ENCODE measurements around the gene MPPED2. TPM values are rescaled to one million over a fixed set of nuclear protein-coding genes. Genes with fewer than 3 reads are reported as not detected.

MPPED2 gene
- polyA plus RNA-seq, 3 donors = 0.29 to 0.59 (median 0.52) TPM

DNA sequence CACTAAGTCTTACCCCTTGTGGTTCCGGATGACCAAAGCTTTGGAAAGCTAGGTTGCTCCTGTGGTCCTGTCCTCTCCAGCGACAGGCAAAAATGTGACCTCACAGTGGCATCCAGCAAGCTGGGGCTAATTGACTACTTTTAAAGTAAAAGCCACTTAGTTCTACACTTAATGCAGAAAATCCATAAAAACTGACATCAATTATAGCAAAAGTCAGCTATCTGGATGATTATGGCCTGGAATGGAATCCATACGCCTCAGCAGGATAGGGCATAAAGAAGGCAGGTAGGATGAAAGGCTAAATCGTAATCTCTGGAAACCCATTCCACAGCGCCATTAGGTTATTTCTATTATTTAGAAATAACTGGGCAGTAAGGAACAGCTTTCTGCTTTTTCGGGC is 171.3 kb downstream of the MPPED2 start:
- Histone ChIP-seq H4K20me1 (ENCODE audit: insufficient read depth, low read length) (no peaks in the 10 kb centered on the region), H3K9me3 (replicated peaks in 1 of 2; ENCODE audit: control insufficient read depth in 1 of 2, insufficient read depth in 1 of 2, low read length in 2 of 2) (no peaks in the 10 kb centered on the region), H3K27ac (ENCODE audit: low read depth in 1 of 2, low read length in 2 of 2) (no peak overlapping the region), H3K4me3 (replicated peaks in 1 of 3; ENCODE audit: low read depth in 2 of 3, low read length in 3 of 3) (no peak overlapping the region), H3K79me2 (ENCODE audit: insufficient read depth, low read length) (no peaks in the 10 kb centered on the region), H3K36me3 (replicated peaks in 1 of 2; ENCODE audit: control insufficient read depth in 1 of 2, insufficient read depth in 2 of 2, low read length in 2 of 2) (no peaks in the 10 kb centered on the region), H3K4me2 (replicated peaks; ENCODE audit: extremely low read depth, low read length, poor library complexity, severe bottlenecking) (no peak overlapping the region), H3K9ac (ENCODE audit: insufficient read depth, low read length, poor library complexity, severe bottlenecking) (no peak overlapping the region), H3K27me3 (ENCODE audit: control insufficient read depth in 2 of 2, insufficient read depth in 2 of 2, low read length in 2 of 2) (no peaks in the 10 kb centered on the region), H3K4me1 (ENCODE audit: control insufficient read depth in 1 of 2, insufficient read depth in 2 of 2, low read length in 2 of 2) (no peaks in the 10 kb centered on the region), H2AFZ (ENCODE audit: insufficient read depth, low read depth, low read length, poor library complexity, severe bottlenecking) (no peak overlapping the region)
- Mint-ChIP-seq H3K9me3 (peaks cover 0 to 1% (median 0%) of the 10 kb centered on the region in 7 donors), H3K4me1 (no peaks in the 10 kb centered on the region), H3K4me3 (no peak overlapping the region), H3K36me3 (no peaks in the 10 kb centered on the region), H3K27ac (no peak overlapping the region), H3K27me3 (ENCODE audit: low read depth in 3 of 3) (peaks cover 0 to 2% (median 0%) of the 10 kb centered on the region in 3 donors)
- intact Hi-C loops (cut with micrococcal nuclease) = no loop called here
- TF ChIP-seq, protein P1, sequence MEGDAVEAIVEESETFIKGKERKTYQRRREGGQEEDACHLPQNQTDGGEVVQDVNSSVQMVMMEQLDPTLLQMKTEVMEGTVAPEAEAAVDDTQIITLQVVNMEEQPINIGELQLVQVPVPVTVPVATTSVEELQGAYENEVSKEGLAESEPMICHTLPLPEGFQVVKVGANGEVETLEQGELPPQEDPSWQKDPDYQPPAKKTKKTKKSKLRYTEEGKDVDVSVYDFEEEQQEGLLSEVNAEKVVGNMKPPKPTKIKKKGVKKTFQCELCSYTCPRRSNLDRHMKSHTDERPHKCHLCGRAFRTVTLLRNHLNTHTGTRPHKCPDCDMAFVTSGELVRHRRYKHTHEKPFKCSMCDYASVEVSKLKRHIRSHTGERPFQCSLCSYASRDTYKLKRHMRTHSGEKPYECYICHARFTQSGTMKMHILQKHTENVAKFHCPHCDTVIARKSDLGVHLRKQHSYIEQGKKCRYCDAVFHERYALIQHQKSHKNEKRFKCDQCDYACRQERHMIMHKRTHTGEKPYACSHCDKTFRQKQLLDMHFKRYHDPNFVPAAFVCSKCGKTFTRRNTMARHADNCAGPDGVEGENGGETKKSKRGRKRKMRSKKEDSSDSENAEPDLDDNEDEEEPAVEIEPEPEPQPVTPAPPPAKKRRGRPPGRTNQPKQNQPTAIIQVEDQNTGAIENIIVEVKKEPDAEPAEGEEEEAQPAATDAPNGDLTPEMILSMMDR (IDR thresholded peaks at IDR 0.05) = no peak
- DNase-seq = no peak
- whole genome bisulfite sequencing (ENCODE audit: insufficient coverage) = 100% methylated on average over 1 of the region's 6 CpGs

DNA sequence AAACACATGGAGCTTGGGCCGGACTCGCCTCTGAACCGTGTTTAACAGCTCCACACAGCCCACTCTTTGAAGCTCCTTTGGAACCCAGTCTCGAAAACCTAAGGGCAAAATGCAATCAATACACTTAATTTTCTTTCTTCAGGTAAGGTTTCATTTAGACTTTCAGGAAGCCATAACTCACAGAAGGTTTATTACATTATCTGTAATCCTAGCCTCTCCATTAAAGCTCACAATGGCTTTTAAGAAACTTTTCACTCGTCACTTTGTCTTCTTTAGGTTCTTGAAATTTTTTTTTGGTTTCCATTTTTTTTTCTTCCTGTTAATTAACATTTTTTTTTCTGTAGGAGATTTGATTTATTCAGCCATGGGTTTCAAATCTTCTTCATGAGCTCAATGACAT is 171.9 kb downstream of the MPPED2 start:
- no peak for DNase-seq
- H3K4me3 ChIP-seq (replicated peaks in 1 of 3; ENCODE audit: low read depth in 2 of 3, low read length in 3 of 3) = no peak overlapping the region
- H3K36me3 ChIP-seq (replicated peaks in 1 of 2; ENCODE audit: control insufficient read depth in 1 of 2, insufficient read depth in 2 of 2, low read length in 2 of 2) = no peaks in the 10 kb centered on the region
- Mint-ChIP-seq H3K27ac (no peak overlapping the region), H3K4me3 (no peak overlapping the region), H3K36me3 (no peaks in the 10 kb centered on the region), H3K9me3 (peaks cover 0 to 4% (median 0%) of the 10 kb centered on the region in 7 donors), H3K27me3 (ENCODE audit: low read depth in 3 of 3) (peaks cover 0 to 2% (median 0%) of the 10 kb centered on the region in 3 donors), H3K4me1 (no peaks in the 10 kb centered on the region)
- TF ChIP-seq, protein P1 (IDR thresholded peaks at IDR 0.05) = no peak
- intact Hi-C loops (cut with micrococcal nuclease) = no loop called here
- H3K27me3 ChIP-seq (ENCODE audit: control insufficient read depth in 2 of 2, insufficient read depth in 2 of 2, low read length in 2 of 2) = no peaks in the 10 kb centered on the region
- H3K9ac ChIP-seq (ENCODE audit: insufficient read depth, low read length, poor library complexity, severe bottlenecking) = no peak overlapping the region
- no peaks in the 10 kb centered on the region for H4K20me1 ChIP-seq (ENCODE audit: insufficient read depth, low read length)
- 100% methylated on average over 4 of the region's 5 CpGs for WGBS (ENCODE audit: insufficient coverage)
- no peak overlapping the region for H3K27ac ChIP-seq (ENCODE audit: low read depth in 1 of 2, low read length in 2 of 2)
- H3K79me2 ChIP-seq (ENCODE audit: insufficient read depth, low read length) = no peaks in the 10 kb centered on the region
- no peaks in the 10 kb centered on the region for H3K9me3 ChIP-seq (replicated peaks in 1 of 2; ENCODE audit: control insufficient read depth in 1 of 2, insufficient read depth in 1 of 2, low read length in 2 of 2)
- H3K4me1 ChIP-seq (ENCODE audit: control insufficient read depth in 1 of 2, insufficient read depth in 2 of 2, low read length in 2 of 2) = no peaks in the 10 kb centered on the region
- no peak overlapping the region for H2AFZ ChIP-seq (ENCODE audit: insufficient read depth, low read depth, low read length, poor library complexity, severe bottlenecking)
- no peak overlapping the region for H3K4me2 ChIP-seq (replicated peaks; ENCODE audit: extremely low read depth, low read length, poor library complexity, severe bottlenecking)

Measured in CD14-positive monocyte (primary cell).